GM19467 (cell line): ENCODE data around the gene GNAI3.

Source experiments
- ATAC-seq: cut with Tn5 transposase; IDR thresholded peaks from one replicate; pipeline ENCODE4 v1.9.1; 2021; ENCODE audit warnings: mild to moderate bottlenecking, moderate library complexity; ENCODE audit not compliant: unreplicated experiment

The GNAI3 gene

DNA sequence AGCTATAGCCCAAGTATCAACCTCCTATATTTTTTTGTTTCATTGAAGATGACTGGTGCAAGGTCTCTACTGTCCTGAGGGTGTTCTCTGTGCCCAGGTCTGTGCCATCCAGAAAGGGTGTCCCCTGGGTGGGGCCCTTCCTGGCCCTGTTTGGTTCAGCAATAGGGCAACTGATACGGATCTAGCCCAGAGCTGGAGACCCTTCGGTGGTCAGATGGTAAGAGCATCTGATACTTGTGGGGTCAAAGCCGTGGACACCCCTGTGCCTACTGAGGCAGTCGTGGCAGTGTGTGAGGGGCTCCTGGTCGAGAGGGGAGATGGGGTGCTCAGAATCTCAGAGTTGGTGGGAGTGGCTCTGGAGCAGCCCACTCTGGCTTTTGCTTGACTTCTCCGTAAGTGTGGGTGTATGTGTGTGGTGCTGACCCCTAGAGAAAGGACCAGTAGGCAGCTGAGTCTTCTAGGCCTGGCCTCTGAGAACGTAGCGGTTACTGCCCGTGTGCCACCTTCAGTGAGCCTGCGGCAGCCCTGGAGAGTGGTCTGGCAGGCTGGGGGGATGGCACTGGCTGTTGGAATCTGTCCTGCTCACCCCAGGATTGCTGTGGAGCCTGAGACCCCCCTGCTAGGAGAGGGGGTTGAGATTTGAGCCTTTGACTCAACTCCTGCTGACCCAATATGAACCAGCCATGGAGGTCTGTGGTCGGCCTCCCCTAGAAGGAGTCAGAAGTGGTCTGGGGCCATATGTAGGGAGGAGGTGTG, 73.9 kb downstream of the GNAI3 start:
- ATAC-seq = no peak

- ATAC-seq = no peak
Measured at GRCh38 chr1:109622895-109623294, 74.5 kb downstream of the GNAI3 start.

DNA sequence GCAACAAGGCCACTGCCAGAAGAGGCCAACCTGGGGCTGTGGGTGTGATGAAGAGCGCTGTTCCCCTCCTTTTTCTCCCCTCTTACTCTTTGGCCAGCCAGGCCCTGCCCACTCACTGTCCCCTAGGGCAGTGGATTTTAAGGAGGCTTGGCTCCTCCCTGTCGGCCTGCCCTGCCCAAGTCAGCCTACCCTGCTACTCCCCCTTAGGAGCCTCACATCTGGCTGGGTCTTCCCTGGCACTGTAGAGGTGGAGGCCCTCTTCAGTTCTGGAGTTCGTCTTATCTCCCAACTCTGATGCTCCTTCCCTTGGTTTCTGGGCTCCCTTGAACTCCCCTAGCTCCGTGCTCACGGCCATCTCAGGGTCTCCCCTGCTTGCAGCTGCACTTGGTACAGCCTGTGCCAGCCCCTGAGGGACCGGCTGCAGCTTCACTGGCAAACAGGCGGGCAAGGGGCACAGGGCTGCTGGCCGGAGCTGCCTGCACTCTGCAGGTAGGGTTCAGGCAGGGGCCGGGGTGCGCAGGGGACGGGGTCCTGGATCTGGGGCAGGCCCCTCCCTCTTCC, 75.3 kb downstream of the GNAI3 start:
- no peak for ATAC-seq

GRCh38 chr1:109624201-109625010, 76.0 kb downstream of the GNAI3 start:
- ATAC-seq = no peak

GRCh38 chr1:109625176-109625575, 76.8 kb downstream of the GNAI3 start:
- no peak for ATAC-seq

DNA sequence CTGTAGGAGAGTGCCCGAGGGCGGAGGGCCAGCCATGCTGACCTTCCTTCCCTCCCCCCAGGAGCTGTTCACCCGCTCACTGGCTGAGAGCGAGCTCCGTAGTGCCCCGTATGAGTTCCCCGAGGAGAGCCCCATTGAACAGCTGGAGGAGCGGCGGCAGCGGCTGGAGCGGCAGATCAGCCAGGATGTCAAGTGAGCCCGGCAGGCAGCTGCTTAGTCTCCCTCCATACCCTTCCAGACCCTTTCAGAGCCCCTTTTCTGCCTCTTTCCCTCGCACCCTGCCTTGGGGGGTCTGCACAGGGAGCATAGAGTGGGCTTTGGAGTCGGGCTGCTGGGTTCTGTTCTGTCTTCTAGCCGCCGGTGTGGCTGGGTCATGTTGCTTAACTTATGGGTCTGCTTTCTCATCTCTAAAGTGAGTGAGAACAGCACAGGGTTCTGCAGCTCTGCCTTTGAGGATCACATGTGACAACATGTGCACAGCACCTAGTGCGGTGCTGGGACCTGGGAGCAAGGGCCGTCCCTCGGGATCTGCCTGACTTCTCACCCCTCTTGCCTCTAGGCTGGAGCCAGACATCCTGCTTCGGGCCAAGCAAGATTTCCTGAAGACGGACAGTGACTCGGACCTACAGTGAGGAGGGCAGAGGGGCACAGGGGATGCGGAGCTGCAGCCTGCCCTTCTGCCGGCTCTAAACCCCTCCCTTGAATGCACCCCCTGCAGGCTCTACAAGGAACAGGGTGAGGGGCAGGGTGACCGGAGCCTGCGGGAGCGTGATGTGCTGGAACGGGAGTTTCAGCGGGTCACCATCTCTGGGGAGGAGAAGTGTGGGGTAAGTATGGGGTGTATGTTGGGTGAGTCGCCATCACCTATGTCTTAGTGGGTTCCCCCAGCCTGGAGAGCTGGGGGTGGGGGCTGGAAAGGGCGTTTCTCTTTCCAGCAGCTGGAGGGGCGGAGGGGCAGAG, 77.5 kb downstream of the GNAI3 start:
- no peak for ATAC-seq

DNA sequence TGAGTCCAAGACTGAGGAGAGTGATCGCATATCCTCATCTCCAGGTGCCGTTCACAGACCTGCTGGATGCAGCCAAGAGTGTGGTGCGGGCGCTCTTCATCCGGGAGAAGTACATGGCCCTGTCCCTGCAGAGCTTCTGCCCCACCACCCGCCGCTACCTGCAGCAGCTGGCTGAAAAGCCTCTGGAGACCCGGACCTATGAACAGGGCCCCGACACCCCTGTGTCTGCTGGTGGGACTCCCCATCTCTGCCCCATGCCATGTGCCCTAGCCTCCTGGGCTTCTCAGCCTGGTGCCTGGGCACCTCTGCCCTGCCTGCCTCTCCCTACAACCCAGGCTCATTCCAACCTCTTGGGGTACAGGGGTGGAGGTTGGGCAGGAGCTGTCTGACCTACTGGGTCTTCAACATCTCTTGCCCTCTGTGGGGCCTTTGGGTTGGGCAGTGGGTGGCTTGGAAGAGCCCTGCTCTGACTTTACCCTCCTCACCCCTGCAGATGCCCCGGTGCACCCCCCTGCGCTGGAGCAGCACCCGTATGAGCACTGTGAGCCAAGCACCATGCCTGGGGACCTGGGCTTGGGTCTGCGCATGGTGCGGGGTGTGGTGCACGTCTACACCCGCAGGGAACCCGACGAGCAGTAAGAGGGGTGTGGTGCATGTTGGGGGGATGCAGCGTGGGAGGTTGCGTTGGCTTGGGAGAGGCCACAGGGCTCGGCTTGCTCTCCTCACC, 78.4 kb downstream of the GNAI3 start:
- ATAC-seq = no peak

DNA sequence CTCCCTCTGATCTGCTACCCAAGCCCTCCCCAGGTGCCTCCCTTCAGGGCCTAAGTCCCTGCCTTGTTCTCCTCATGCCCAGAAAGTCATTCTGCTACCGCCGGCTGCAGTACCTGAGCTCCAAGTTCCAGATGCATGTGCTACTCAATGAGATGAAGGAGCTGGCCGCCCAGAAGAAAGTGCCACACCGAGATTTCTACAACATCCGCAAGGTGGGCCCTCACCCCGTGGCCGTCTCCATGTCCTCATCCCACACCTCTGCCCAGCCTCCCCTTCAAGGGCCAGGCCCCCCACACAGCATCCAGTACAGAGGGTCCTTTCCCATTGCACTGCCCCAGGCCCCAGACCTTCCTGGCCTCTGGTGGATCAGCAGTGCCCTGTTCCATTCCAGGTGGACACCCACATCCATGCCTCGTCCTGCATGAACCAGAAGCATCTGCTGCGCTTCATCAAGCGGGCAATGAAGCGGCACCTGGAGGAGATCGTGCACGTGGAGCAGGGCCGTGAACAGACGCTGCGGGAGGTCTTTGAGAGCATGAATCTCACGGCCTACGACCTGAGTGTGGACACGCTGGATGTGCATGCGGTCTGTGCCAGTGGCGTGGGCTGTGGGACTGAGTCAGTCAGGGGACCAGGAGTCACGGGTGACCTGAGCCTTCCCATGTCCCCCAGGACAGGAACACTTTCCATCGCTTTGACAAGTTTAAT, 79.4 kb downstream of the GNAI3 start:
- no peak for ATAC-seq

DNA sequence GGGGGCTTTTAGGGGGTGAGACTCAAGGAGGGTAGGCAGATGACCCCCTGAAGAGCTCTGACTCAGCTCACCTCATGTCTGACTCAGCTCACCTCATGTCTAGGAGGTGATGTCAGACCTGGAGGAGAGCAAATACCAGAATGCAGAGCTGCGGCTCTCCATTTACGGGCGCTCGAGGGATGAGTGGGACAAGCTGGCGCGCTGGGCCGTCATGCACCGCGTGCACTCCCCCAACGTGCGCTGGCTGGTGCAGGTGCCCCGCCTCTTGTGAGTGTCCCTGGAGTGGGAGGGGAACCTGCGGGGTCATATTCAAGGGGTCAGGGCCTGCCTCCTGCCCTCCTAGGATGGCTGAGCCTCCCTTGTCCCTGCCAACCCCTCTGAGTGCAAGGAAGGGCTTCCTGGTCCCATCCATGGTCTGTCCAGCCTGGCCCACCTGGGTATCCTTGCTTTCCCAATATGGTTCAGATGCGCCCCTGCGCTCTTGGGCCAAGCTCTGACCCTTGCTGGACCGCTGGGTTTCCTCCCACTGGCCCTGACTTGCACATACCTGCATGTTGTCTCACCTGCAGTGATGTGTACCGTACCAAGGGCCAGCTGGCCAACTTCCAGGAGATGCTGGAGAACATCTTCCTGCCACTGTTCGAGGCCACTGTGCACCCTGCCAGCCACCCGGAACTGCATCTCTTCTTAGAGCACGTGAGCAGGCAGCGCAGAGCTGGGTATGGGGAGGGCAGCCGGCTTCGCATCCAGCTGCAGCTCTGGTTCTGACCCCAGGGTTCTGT, 80.3 kb downstream of the GNAI3 start:
- no peak for ATAC-seq

- ATAC-seq = no peak
Measured at GRCh38 chr1:109629372-109630030, 81.1 kb downstream of the GNAI3 start.

DNA sequence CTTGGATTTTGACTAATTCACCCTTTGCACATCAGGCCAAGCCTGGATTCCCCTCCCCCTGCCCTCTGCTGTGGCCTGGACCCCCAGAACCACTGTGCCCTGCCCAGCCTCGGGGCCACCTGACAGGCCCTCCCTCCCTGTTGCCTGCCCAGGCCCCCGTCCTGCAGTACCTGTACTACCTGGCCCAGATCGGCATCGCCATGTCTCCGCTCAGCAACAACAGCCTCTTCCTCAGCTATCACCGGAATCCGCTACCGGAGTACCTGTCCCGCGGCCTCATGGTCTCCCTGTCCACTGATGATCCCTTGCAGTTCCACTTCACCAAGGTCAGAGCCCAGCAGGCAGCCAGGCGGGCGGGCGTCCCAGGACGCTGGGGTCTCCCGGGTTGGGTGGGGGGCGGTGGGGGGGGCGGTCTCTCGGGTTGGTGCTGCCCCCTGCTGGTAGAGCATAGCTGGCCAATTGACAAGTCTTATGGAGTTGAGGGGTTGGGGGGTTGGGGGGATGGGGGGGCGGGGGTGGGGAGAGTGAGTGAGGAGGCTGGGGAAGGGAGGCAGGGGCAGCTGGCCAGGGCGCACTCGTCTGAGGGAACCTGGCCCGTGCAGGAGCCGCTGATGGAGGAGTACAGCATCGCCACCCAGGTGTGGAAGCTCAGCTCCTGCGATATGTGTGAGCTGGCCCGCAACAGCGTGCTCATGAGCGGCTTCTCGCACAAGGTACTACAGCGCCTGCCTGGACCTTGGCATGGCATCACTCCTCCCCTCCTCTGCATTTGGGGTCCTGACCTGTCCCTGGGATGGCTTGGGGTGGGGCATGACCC, 81.9 kb downstream of the GNAI3 start:
- no peak for ATAC-seq

GRCh38 chr1:109630898-109631512, 82.6 kb downstream of the GNAI3 start:
- ATAC-seq = no peak

GRCh38 chr1:109631513-109632505, 83.4 kb downstream of the GNAI3 start:
- ATAC-seq = no peak

DNA sequence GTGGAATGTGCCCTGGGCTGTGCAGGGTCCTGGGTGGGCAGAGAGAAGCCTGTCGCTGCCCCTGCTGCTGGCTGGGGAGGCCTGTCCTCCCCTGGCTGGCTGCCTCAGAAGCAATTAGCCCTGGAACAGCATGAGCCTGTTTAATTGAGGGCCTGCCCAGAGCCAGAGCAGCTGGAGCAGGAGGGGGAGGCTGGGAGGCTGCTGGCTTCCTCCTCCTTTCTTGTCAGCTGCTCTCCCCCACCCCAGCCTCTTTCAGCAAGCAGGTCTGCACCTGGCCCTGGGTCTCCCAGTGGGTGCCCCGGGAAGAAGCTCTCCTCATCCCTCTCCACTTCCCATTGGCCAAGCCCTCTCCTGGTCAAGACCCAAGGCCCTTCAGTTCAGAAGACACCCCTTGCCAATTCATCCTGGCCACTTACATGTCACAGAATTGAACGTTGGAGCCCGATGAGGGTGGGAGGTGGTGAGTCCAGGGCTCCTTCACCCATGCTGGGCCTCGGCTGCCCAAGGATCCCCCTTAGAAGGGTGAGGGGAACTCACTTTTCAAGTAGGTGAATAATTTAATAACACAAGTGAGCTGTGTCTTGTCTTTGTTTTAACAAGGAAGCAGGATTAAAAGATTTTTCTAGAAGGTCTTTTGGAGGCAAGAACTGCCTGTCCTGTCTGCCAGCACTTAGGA, 84.4 kb downstream of the GNAI3 start:
- ATAC-seq = no peak

DNA sequence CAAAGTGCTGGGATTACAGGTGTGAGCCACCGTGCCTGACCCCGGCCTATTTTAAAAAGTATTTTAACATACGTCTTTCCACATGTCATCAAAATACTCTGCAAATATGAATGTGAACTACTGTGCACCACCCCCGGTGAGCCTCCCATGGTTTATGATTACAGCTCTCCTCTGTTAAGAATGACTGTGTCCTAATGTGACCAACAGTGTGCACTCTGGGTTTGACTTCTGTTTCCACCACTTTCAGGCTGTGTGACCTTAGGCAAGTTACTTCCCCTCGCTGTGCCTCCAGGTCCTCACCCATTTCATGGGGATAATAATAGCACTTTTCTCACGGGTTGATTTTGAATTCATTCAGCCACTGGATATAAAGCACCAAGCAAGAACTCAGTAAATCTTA, 85.9 kb downstream of the GNAI3 start:
- no peak for ATAC-seq
